HL-60 (cell line): ENCODE results near the gene SORBS2.

Source experiments
- DNase-seq, 2 experiments: peaks; one replicate each; pipeline ENCODE4 v3.0.0-alpha.2; 2010 to 2020; ENCODE audit warnings: low read depth in 1 of 2, low spot score in 1 of 2
- H3K27ac ChIP-seq: fragments of 250-450 bp; sonication (Bioruptor Pico); replicated peaks from 2 replicates; pipeline ENCODE4 v1.5.1; 2020; ENCODE audit warnings: mild to moderate bottlenecking, moderate library complexity
- H3K27me3 ChIP-seq: fragments of 250-450 bp; sonication (Bioruptor Pico); 2 replicates; pipeline ENCODE4 v1.5.1; 2021; ENCODE audit warnings: mild to moderate bottlenecking, moderate library complexity; ENCODE audit not compliant: insufficient read depth, poor library complexity, severe bottlenecking
- H3K4me3 ChIP-seq: replicated peaks from 2 replicates; pipeline ENCODE4 v1.5.1; 2011; ENCODE audit warnings: mild to moderate bottlenecking, control low read depth, low read length; ENCODE audit not compliant: insufficient read depth
- CTCF ChIP-seq: IDR thresholded peaks from one replicate; pipeline ENCODE4 v1.5.1; 2011; ENCODE audit warnings: low read length, control low read depth, inconsistent platforms; ENCODE audit not compliant: insufficient read depth
- GABPA ChIP-seq: IDR thresholded peaks from 2 replicates; pipeline ENCODE4 v1.6.1; 2012; ENCODE audit warnings: low read depth
- POLR2AphosphoS5 ChIP-seq: IDR thresholded peaks from 2 replicates; pipeline ENCODE4 v1.6.1; 2012; ENCODE audit warnings: low read depth
- SPI1 ChIP-seq: IDR thresholded peaks from 2 replicates; pipeline ENCODE4 v1.6.1; 2012; ENCODE audit warnings: low read depth, mild to moderate bottlenecking, borderline replicate concordance
- TF ChIP-seq, protein P1 (sequence below): IDR thresholded peaks from 2 replicates; pipeline ENCODE4 v1.6.1; 2012; ENCODE audit warnings: low read depth; ENCODE audit not compliant: insufficient replicate concordance

SORBS2 gene

DNA sequence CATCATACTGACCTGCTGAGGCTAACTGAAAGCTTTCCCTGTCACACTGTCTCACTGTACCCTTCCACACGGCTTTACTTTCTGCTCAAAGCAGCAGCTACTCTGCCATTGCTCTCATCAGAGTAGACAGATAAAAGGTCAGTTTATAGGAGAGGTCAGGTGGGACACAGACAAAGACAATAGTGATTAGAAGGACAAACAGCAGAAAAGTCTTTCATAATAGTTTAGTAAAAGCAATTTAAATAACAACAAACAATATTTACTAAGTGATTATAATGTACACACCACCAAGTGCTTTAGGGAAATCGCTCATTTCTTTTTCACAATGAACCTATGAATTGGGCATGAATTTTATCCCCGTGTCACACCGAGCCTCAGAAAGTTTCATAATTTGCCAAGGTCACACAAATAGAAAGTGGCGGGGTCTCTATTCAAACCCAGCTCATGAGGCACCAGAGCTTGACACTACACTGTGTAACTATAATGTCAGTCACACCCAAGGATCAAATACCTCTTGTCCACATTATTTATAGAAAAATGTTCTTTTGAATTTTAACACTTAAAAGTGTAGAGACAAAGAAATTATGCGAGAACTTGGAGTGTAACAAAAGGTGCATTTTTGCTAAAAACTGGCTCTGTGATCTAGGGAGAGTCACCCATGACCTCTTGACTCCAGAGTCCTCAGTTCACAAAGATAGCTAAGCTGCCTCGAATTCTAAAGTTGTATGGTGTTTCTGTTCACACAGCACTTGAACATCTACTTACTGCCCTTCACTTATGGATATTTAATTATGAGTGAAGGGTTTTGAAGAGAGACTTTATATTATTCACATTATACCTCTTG lies 24.5 kb upstream of the SORBS2 start:
- TF ChIP-seq, protein P1, sequence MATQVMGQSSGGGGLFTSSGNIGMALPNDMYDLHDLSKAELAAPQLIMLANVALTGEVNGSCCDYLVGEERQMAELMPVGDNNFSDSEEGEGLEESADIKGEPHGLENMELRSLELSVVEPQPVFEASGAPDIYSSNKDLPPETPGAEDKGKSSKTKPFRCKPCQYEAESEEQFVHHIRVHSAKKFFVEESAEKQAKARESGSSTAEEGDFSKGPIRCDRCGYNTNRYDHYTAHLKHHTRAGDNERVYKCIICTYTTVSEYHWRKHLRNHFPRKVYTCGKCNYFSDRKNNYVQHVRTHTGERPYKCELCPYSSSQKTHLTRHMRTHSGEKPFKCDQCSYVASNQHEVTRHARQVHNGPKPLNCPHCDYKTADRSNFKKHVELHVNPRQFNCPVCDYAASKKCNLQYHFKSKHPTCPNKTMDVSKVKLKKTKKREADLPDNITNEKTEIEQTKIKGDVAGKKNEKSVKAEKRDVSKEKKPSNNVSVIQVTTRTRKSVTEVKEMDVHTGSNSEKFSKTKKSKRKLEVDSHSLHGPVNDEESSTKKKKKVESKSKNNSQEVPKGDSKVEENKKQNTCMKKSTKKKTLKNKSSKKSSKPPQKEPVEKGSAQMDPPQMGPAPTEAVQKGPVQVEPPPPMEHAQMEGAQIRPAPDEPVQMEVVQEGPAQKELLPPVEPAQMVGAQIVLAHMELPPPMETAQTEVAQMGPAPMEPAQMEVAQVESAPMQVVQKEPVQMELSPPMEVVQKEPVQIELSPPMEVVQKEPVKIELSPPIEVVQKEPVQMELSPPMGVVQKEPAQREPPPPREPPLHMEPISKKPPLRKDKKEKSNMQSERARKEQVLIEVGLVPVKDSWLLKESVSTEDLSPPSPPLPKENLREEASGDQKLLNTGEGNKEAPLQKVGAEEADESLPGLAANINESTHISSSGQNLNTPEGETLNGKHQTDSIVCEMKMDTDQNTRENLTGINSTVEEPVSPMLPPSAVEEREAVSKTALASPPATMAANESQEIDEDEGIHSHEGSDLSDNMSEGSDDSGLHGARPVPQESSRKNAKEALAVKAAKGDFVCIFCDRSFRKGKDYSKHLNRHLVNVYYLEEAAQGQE, result no peak
- no peak for TF ChIP-seq SPI1
- TF ChIP-seq CTCF, result no peak
- TF ChIP-seq POLR2AphosphoS5, result no peak
- no peaks in the 10 kb centered on the region for H3K27me3 ChIP-seq
- no peak overlapping the region for H3K27ac ChIP-seq
- no peak overlapping the region for H3K4me3 ChIP-seq
- DNase-seq, result no peak

DNA sequence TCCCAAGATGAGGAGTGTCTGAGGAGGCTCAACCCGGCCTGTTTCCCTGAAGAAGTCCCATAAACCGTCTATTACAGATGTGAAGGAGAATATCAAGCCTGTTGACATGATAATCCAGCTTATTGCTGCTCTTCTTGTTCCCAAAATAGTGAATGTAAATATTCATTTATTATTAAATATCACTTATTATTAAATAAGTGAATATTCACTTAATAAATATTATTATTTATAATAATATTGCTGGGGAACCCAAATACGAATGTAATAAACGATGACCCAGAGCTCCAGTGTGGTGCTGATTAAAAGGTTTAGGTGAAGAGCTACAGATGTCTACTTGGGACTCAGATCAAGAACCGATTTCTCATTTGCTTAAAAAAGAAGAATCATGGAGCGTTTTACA lies 23.8 kb upstream of the SORBS2 start:
- DNase-seq, result no peak
- Histone ChIP-seq H3K27me3 (no peaks in the 10 kb centered on the region), H3K4me3 (no peak overlapping the region), H3K27ac (no peak overlapping the region)
- no peak for TF ChIP-seq GABPA
- TF ChIP-seq, protein P1, result no peak
- no peak for TF ChIP-seq CTCF
- TF ChIP-seq POLR2AphosphoS5, result no peak
- TF ChIP-seq SPI1, result no peak

DNA sequence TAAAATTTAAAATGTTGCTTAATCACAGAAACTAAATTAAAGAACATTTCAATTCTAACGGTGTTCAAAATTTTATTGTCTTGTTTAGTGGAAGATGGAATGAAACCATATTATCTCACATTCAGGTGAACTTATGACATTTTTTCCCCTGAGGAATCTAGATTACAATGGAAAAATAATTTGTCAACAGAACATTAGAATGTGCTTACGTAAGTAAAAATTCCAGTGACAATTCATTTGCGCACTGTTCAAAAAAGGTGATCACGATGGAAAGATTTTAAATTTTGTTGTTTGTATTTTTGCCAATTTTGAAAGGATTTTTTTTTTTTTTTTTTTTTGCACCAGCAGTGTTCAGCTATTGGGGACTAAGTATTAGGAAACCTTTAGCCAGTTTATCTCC lies 23.3 kb upstream of the SORBS2 start:
- H3K4me3 ChIP-seq, result no peak overlapping the region
- TF ChIP-seq, protein P1, result no peak
- TF ChIP-seq GABPA, result no peak
- TF ChIP-seq CTCF, result no peak
- no peak for TF ChIP-seq POLR2AphosphoS5
- TF ChIP-seq SPI1, result no peak
- H3K27ac ChIP-seq, result no peak overlapping the region
- DNase-seq, result no peak
- no peaks in the 10 kb centered on the region for H3K27me3 ChIP-seq
